HepG2 (cell line): ENCODE measurements around the gene GSC2. TPM values are rescaled to one million over a fixed set of nuclear protein-coding genes. Genes with fewer than 3 reads are reported as not detected.

Experiments used
- BRD4 ChIP-seq: sonication (generic); formaldehyde crosslinking; IDR thresholded peaks from 2 replicates; pipeline ENCODE4 v1.4.0; 2020; ENCODE audit warnings: missing genetic modification reagents
- CCDC6 ChIP-seq: sonication (generic); formaldehyde crosslinking; IDR thresholded peaks from 2 replicates; pipeline ENCODE4 v1.8.1; 2022; ENCODE audit warnings: mild to moderate bottlenecking, missing genetic modification reagents, moderate library complexity
- EZH2 ChIP-seq: conservative IDR thresholded peaks from 2 replicates; pipeline ENCODE4 v1.6.1; 2012; ENCODE audit warnings: mild to moderate bottlenecking, low read depth, low read length, moderate library complexity
- FOXP4 ChIP-seq: sonication (generic); formaldehyde crosslinking; IDR thresholded peaks from 2 replicates; pipeline ENCODE4 v1.4.0; 2020; ENCODE audit warnings: missing genetic modification reagents
- NFE2L2 ChIP-seq: fragments of 150-350 bp; IDR thresholded peaks from 2 replicates; pipeline ENCODE4 v1.6.1; 2014; ENCODE audit warnings: low read length
- NR2F2 ChIP-seq: IDR thresholded peaks from 2 replicates; pipeline ENCODE4 v1.6.1; 2012; ENCODE audit warnings: low read depth, inconsistent platforms, borderline replicate concordance
- ONECUT2 ChIP-seq: sonication (generic); formaldehyde crosslinking; IDR thresholded peaks from 2 replicates; pipeline ENCODE4 v1.4.0; 2020; ENCODE audit warnings: missing genetic modification reagents
- PHF8 ChIP-seq: sonication (generic); formaldehyde crosslinking; IDR thresholded peaks from 2 replicates; pipeline ENCODE4 v1.5.0; 2020; ENCODE audit warnings: missing genetic modification reagents
- PLSCR1 ChIP-seq: sonication (generic); formaldehyde crosslinking; IDR thresholded peaks from 2 replicates; pipeline ENCODE4 v1.5.0; 2020; ENCODE audit warnings: missing genetic modification reagents, mild to moderate bottlenecking, borderline replicate concordance
- RBAK ChIP-seq: sonication (generic); formaldehyde crosslinking; IDR thresholded peaks from 2 replicates; pipeline ENCODE4 v1.5.1; 2020; ENCODE audit warnings: mild to moderate bottlenecking, missing genetic modification reagents
- SIX4 ChIP-seq: sonication (generic); formaldehyde crosslinking; IDR thresholded peaks from 2 replicates; pipeline ENCODE4 v1.4.0; 2020; ENCODE audit warnings: missing genetic modification reagents
- SYNCRIP ChIP-seq: fragments of 200-400 bp; formaldehyde crosslinking; IDR thresholded peaks from 2 replicates; pipeline ENCODE4 v1.6.1; 2018; ENCODE audit warnings: mild to moderate bottlenecking, low read depth, low read length; ENCODE audit not compliant: insufficient read depth
- ZFP90 ChIP-seq: sonication (generic); formaldehyde crosslinking; IDR thresholded peaks from 2 replicates; pipeline ENCODE4 v1.8.0; 2022; ENCODE audit warnings: missing genetic modification reagents, mild to moderate bottlenecking, inconsistent platforms, borderline replicate concordance
- ZNF260 ChIP-seq: sonication (generic); formaldehyde crosslinking; IDR thresholded peaks from 2 replicates; pipeline ENCODE4 v1.4.0; 2020; ENCODE audit warnings: missing genetic modification reagents, low read depth, mild to moderate bottlenecking, borderline replicate concordance
- ZNF276 ChIP-seq: sonication (generic); formaldehyde crosslinking; IDR thresholded peaks from 2 replicates; pipeline ENCODE4 v1.4.0; 2020; ENCODE audit warnings: mild to moderate bottlenecking, low read depth, missing genetic modification reagents
- ZNF292 ChIP-seq: sonication (generic); formaldehyde crosslinking; IDR thresholded peaks from 2 replicates; pipeline ENCODE4 v1.8.1; 2022; ENCODE audit warnings: mild to moderate bottlenecking, low read depth, missing genetic modification reagents, borderline replicate concordance
- ZNF3 ChIP-seq: IDR thresholded peaks from 2 replicates; pipeline ENCODE4 v1.7.0; 2017; ENCODE audit warnings: inconsistent platforms
- ZNF30 ChIP-seq: sonication (generic); formaldehyde crosslinking; IDR thresholded peaks from 2 replicates; pipeline ENCODE4 v1.5.0; 2020; ENCODE audit warnings: mild to moderate bottlenecking, missing genetic modification reagents
- ZNF569 ChIP-seq: sonication (generic); formaldehyde crosslinking; IDR thresholded peaks from 2 replicates; pipeline ENCODE4 v1.5.0; 2020; ENCODE audit warnings: mild to moderate bottlenecking, missing genetic modification reagents, moderate library complexity, borderline replicate concordance
- ZNF609 ChIP-seq: sonication (generic); formaldehyde crosslinking; IDR thresholded peaks from 2 replicates; pipeline ENCODE4 v1.4.0; 2020; ENCODE audit warnings: mild to moderate bottlenecking, missing genetic modification reagents, borderline replicate concordance
- polyA plus RNA-seq, 8 experiments: library from polyadenylated mRNA; depleted of rRNA in 3 of 8; stranded (reverse) in 7 of 8; unstranded in 1 of 8; fragments of >200 nt; fragmentation: Illumina TruSeq in 4 of 8; extraction: Trizol in 4 of 8; gene quantifications; 2 replicates each; pipeline versions ENCODE4 v1.2.1 to v1.2.3, GENCODE V29; 2011 to 2016; ENCODE audit warnings: low read depth in 4 of 8, missing spikeins in 1 of 8, mixed read lengths in 1 of 8; ENCODE audit not compliant: insufficient read depth in 1 of 8
- total RNA-seq, 5 experiments: library from RNA; depleted of rRNA; stranded (reverse); fragments of >200 nt; fragmentation: Illumina TruSeq; extraction: Trizol; gene quantifications; 2 replicates each; pipeline ENCODE4 v1.2.3, GENCODE V29; 2016; ENCODE audit warnings: low read depth in 1 of 5

The GSC2 gene
- total and polyA plus RNA-seq, 2 of the 13 experiments (the other 11 are each of a cell fraction or from before 2014, with no cell fraction given) = not detected

- TF ChIP-seq ZNF276 (CRISPR knock-in tag) = no peak
- no peak for TF ChIP-seq SIX4 (CRISPR knock-in tag)
- peak; percentile 14; the same call in 1 of the 2 replicates for TF ChIP-seq FOXP4
- TF ChIP-seq NFE2L2 = no peak
- TF ChIP-seq PHF8 = peak; percentile 27
- peak; percentile 7; the same call in 1 of the 2 replicates for TF ChIP-seq NR2F2
- TF ChIP-seq BRD4 (CRISPR knock-in tag) = no peak
- TF ChIP-seq SYNCRIP = no peak
- TF ChIP-seq CCDC6 (CRISPR knock-in tag) = peak; percentile 38; the same call in 1 of the 2 replicates
- no peak for TF ChIP-seq EZH2
- TF ChIP-seq ONECUT2 (CRISPR knock-in tag) = no peak
- no peak for TF ChIP-seq PLSCR1 (CRISPR knock-in tag)
- no peak for TF ChIP-seq ZNF569
- no peak for TF ChIP-seq ZNF609 (CRISPR knock-in tag)
- TF ChIP-seq ZFP90 (CRISPR knock-in tag) = 0 out of 2 replicates have a peak, but pooled peaks have one; percentile 34
- 0 out of 2 replicates have a peak, but pooled peaks have one; percentile 78 for TF ChIP-seq ZNF260
- TF ChIP-seq ZNF30 = no peak
- TF ChIP-seq ZNF292 (CRISPR knock-in tag) = no peak
- no peak for TF ChIP-seq RBAK (CRISPR knock-in tag)
- TF ChIP-seq ZNF3 = no peak
Observed at GRCh38 chr22:19174106-19175025, 24.3 kb upstream of the GSC2 start (continued).
